HL-60 (cell line): ENCODE measurements around the gene CIP2A.

ENCODE experiments used
- DNase-seq, 2 experiments: peaks; one replicate each; pipeline ENCODE4 v3.0.0-alpha.2; 2010 to 2020; ENCODE audit warnings: low read depth in 1 of 2, low spot score in 1 of 2
- H3K27ac ChIP-seq: fragments of 250-450 bp; sonication (Bioruptor Pico); replicated peaks from 2 replicates; pipeline ENCODE4 v1.5.1; 2020; ENCODE audit warnings: mild to moderate bottlenecking, moderate library complexity
- H3K27me3 ChIP-seq: fragments of 250-450 bp; sonication (Bioruptor Pico); 2 replicates; pipeline ENCODE4 v1.5.1; 2021; ENCODE audit warnings: mild to moderate bottlenecking, moderate library complexity; ENCODE audit not compliant: insufficient read depth, poor library complexity, severe bottlenecking
- H3K4me3 ChIP-seq: replicated peaks from 2 replicates; pipeline ENCODE4 v1.5.1; 2011; ENCODE audit warnings: mild to moderate bottlenecking, control low read depth, low read length; ENCODE audit not compliant: insufficient read depth
- GABPA ChIP-seq: IDR thresholded peaks from 2 replicates; pipeline ENCODE4 v1.6.1; 2012; ENCODE audit warnings: low read depth
- POLR2AphosphoS5 ChIP-seq: IDR thresholded peaks from 2 replicates; pipeline ENCODE4 v1.6.1; 2012; ENCODE audit warnings: low read depth
- SPI1 ChIP-seq: IDR thresholded peaks from 2 replicates; pipeline ENCODE4 v1.6.1; 2012; ENCODE audit warnings: low read depth, mild to moderate bottlenecking, borderline replicate concordance
- TF ChIP-seq, protein P1 (sequence below): IDR thresholded peaks from one replicate; pipeline ENCODE4 v1.5.1; 2011; ENCODE audit warnings: low read length, control low read depth, inconsistent platforms; ENCODE audit not compliant: insufficient read depth
- TF ChIP-seq, protein P2 (sequence below): IDR thresholded peaks from 2 replicates; pipeline ENCODE4 v1.6.1; 2012; ENCODE audit warnings: low read depth; ENCODE audit not compliant: insufficient replicate concordance

The CIP2A gene

DNA sequence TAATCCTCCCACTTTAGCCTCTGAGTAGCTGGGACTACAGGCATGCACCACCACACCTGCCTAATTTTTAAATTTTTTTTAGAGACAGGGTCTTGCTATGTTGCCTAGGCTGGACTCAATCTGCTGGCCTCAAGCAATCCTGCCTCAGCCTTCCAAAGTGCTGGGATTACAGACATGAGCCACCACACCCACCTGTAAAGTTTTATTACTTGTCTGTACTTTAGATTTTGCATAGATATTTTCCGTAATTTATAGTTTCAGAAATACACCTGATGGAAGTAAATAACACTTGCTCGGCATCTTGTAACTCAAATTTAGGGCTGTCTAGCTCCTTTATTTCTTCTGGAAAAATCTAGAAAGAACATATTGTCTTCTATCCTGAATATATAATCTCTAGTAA, 6.1 kb upstream of the CIP2A start:
- H3K27ac ChIP-seq: no peak overlapping the region
- no peak for DNase-seq
- H3K4me3 ChIP-seq: no peak overlapping the region
- no peaks in the 10 kb centered on the region for H3K27me3 ChIP-seq
- TF ChIP-seq POLR2AphosphoS5 (no peak), SPI1 (no peak), GABPA (no peak)
- TF ChIP-seq, protein P1, sequence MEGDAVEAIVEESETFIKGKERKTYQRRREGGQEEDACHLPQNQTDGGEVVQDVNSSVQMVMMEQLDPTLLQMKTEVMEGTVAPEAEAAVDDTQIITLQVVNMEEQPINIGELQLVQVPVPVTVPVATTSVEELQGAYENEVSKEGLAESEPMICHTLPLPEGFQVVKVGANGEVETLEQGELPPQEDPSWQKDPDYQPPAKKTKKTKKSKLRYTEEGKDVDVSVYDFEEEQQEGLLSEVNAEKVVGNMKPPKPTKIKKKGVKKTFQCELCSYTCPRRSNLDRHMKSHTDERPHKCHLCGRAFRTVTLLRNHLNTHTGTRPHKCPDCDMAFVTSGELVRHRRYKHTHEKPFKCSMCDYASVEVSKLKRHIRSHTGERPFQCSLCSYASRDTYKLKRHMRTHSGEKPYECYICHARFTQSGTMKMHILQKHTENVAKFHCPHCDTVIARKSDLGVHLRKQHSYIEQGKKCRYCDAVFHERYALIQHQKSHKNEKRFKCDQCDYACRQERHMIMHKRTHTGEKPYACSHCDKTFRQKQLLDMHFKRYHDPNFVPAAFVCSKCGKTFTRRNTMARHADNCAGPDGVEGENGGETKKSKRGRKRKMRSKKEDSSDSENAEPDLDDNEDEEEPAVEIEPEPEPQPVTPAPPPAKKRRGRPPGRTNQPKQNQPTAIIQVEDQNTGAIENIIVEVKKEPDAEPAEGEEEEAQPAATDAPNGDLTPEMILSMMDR: no peak
- TF ChIP-seq, protein P2, sequence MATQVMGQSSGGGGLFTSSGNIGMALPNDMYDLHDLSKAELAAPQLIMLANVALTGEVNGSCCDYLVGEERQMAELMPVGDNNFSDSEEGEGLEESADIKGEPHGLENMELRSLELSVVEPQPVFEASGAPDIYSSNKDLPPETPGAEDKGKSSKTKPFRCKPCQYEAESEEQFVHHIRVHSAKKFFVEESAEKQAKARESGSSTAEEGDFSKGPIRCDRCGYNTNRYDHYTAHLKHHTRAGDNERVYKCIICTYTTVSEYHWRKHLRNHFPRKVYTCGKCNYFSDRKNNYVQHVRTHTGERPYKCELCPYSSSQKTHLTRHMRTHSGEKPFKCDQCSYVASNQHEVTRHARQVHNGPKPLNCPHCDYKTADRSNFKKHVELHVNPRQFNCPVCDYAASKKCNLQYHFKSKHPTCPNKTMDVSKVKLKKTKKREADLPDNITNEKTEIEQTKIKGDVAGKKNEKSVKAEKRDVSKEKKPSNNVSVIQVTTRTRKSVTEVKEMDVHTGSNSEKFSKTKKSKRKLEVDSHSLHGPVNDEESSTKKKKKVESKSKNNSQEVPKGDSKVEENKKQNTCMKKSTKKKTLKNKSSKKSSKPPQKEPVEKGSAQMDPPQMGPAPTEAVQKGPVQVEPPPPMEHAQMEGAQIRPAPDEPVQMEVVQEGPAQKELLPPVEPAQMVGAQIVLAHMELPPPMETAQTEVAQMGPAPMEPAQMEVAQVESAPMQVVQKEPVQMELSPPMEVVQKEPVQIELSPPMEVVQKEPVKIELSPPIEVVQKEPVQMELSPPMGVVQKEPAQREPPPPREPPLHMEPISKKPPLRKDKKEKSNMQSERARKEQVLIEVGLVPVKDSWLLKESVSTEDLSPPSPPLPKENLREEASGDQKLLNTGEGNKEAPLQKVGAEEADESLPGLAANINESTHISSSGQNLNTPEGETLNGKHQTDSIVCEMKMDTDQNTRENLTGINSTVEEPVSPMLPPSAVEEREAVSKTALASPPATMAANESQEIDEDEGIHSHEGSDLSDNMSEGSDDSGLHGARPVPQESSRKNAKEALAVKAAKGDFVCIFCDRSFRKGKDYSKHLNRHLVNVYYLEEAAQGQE: no peak

DNA sequence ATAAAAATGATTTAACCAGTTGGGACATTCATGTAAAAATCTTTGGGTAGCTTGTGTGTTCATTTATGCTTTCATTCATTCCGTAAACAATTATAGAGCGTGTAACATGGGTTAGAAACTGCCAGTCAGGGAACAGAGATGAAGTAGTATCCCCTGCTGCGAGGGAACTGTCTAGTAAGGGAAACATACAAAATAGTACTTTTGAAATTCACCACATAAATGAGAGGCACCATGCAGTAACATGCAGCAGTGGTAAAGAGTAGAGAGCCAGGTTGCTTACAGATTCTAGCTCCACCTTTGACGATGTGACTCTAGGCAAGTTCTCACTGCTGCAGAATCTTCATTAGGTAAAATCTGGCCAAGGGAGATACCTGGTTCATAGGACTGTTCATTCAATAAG, 1.2 kb upstream of the CIP2A start:
- no peak overlapping the region; the same call in 1 of the 2 replicates for H3K27ac ChIP-seq

DNA sequence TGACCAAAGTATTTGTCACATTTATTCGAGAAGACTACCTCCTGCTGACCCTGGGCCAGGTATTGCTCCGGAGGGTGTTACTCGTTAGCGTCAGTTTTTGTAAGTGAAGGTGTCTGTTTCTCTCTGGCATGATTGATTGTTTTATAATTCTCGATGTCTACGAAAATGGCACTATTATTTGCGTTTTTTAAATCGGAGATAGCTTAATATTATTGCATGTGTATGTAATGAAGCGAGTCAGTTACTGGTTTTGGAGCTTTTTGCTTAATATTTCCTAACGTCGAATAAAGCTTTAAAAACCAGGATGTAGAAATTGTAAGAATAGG, 723 bp upstream of the CIP2A start:
- no peak for TF ChIP-seq SPI1

More for the DNA sequence above, 1.2 kb upstream of the CIP2A start:
- no peak for DNase-seq
- TF ChIP-seq, protein P2: no peak
- no peak for TF ChIP-seq SPI1
- H3K4me3 ChIP-seq: no peak overlapping the region
- no peaks in the 10 kb centered on the region for H3K27me3 ChIP-seq

DNA sequence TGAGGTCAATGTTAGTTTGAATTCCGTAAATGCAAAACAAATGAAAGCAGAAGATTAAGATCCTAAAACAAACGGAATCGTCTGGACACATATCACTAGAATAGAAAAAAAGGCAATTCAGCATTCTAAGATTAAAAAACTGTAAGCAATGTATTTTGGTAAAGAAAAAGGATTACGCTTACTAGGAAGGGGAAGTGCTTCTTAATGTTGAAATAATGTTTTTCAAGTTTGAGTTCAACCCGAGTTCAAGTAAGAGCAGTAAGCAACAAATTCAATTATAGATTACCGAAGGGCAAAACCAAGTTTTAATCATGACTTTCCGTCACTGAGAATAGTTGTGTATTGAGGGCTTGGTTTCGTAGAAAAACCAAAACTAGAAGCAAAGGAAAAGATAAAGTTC, 637 bp downstream of the CIP2A start:
- H3K4me3 ChIP-seq: peak overlapping the region; percentile 92
- TF ChIP-seq GABPA (no peak), SPI1 (peak; percentile 97)
- TF ChIP-seq, protein P1: no peak
- TF ChIP-seq, protein P2: no peak
- no peaks in the 10 kb centered on the region for H3K27me3 ChIP-seq
- peak overlapping the region; percentile 92 for H3K27ac ChIP-seq
- peak in 1 of 2 experiments; percentile 28 for DNase-seq

More for the DNA sequence above, 723 bp upstream of the CIP2A start:
- Histone ChIP-seq H3K27me3 (no peaks in the 10 kb centered on the region), H3K27ac (peak overlapping the region; percentile 92), H3K4me3 (peak overlapping the region; percentile 92)
- DNase-seq: no peak
